Measurements from ENCODE around the gene IST1. TPM values are rescaled to one million over a fixed set of nuclear protein-coding genes. Genes with fewer than 3 reads are reported as not detected.
A peak's percentile ranks its signal among the peaks of the same experiment; 100 is the strongest.
"Not testable (repeated sequence)": the region's sequence is repeated elsewhere in the genome, so short reads cannot be mapped to it uniquely, and the experiment has no call there.

Gene IST1
- total RNA-seq, 1 experiment from 2014 or later: 229 TPM

GRCh38 chr16:71882505-71883167, 12.7 kb upstream of the IST1 start:
- peak; percentile 53 for DNase-seq (ENCODE audit: low spot score)

- no peak for DNase-seq (ENCODE audit: low spot score)
Measured at GRCh38 chr16:71883168-71883848, 12.0 kb upstream of the IST1 start.

GRCh38 chr16:71883849-71884638, 11.3 kb upstream of the IST1 start, which contains the start of gene ZNF821:
TSS of gene ZNF821 (minus strand) at chr16:71884182. CDS start at chr16:71879946, 4,236 bp downstream.
- peak; percentile 37 for DNase-seq (ENCODE audit: low spot score)

GRCh38 chr16:71885261-71885650, 10.1 kb upstream of the IST1 start:
- DNase-seq (ENCODE audit: low spot score): no peak

- DNase-seq (ENCODE audit: low spot score): no peak
Measured at GRCh38 chr16:71889147-71889546, 6.2 kb upstream of the IST1 start.

- DNase-seq (ENCODE audit: low spot score): no peak
Measured at GRCh38 chr16:71893888-71894228, 1.5 kb upstream of the IST1 start.

- peak; percentile 41 for DNase-seq (ENCODE audit: low spot score)
Measured at GRCh38 chr16:71894229-71894920, 956 bp upstream of the IST1 start.

- peak; percentile 14 for DNase-seq (ENCODE audit: low spot score)
Measured at GRCh38 chr16:71895679-71896365, 491 bp downstream of the IST1 start.

GRCh38 chr16:71896764-71897368, 1.5 kb downstream of the IST1 start:
- no peak for DNase-seq (ENCODE audit: low spot score)

GRCh38 chr16:71899171-71899570, 3.8 kb downstream of the IST1 start:
- no peak for DNase-seq (ENCODE audit: low spot score)

- DNase-seq (ENCODE audit: low spot score): no peak
Measured at GRCh38 chr16:71902656-71903365, 7.5 kb downstream of the IST1 start.

GRCh38 chr16:71903608-71904007, 8.3 kb downstream of the IST1 start:
- no peak for DNase-seq (ENCODE audit: low spot score)

- DNase-seq (ENCODE audit: low spot score): no peak
Measured at GRCh38 chr16:71904239-71904638, 8.9 kb downstream of the IST1 start.

GRCh38 chr16:71905765-71906164, 10.4 kb downstream of the IST1 start:
- DNase-seq (ENCODE audit: low spot score): not testable (repeated sequence)

GRCh38 chr16:71911121-71911520, 15.8 kb downstream of the IST1 start:
- DNase-seq (ENCODE audit: low spot score): no peak

- no peak for DNase-seq (ENCODE audit: low spot score)
Measured at GRCh38 chr16:71912534-71913275, 17.4 kb downstream of the IST1 start.

GRCh38 chr16:71914802-71915201, 19.5 kb downstream of the IST1 start:
- no peak for DNase-seq (ENCODE audit: low spot score)

- DNase-seq (ENCODE audit: low spot score): no peak
Measured at GRCh38 chr16:71915350-71915749, 20.0 kb downstream of the IST1 start.

GRCh38 chr16:71916397-71916920, 21.1 kb downstream of the IST1 start:
- no peak for DNase-seq (ENCODE audit: low spot score)
